ENCODE data around the gene TLR2. TPM values are rescaled to one million over a fixed set of nuclear protein-coding genes. Genes with fewer than 3 reads are reported as not detected.
A peak's percentile ranks its signal among the peaks of the same experiment; 100 is the strongest.

TLR2 gene
- total RNA-seq, 2 experiments from 2014 or later = 0.56 to 1.8 TPM

DNA sequence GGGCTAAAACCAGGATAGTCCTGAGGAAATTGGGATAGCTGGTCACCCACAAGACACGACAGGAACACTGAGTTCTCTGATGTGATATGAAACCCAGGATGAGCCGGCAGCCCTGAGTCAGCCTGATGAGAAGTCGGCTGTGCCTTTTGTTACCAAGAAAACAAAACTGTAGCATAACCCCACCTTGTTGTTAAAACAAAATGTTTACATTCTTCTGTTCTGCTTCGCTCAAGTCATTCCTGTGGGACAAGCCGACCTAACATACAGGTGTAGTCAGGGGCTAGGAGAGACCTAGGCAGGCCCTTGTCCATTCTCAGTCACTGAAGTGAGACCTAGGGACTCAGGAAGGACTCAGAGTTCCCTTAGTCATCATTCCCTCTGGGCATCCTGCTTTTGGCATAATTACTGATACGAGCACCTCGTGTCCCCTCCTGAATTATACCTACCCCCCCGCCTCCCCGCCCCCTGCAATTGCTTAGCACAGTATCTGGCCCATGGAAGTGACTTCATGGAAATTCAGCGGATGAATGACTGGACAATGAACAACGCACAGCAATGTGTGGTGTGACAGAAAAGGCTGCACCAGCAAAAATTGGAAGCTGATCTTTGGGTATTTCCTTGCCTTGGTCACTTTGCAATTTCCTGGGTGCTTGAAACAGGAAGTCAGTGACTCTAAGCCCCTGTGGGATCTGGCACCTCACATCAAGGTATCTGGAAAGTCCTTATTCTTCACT, 31.9 kb upstream of the TLR2 start:
- Mint-ChIP-seq H3K4me1 (ENCODE audit: low read depth) (peaks cover 26% of the 10 kb centered on the region), H3K27me3 (peaks cover 4% of the 10 kb centered on the region), H3K9me3 (no peaks in the 10 kb centered on the region), H3K27ac (peak overlapping the region; percentile 82), H3K36me3 (ENCODE audit: low read depth) (no peaks in the 10 kb centered on the region), H3K4me3 (no peak overlapping the region)
- POLR2A ChIA-PET = interaction anchor here (1.2 kb wide), 1 partner anchor 9 kb away, joined by 3 read pairs; no protein-coding TSS in a partner anchor
- TF ChIP-seq CTCF (IDR thresholded peaks at IDR 0.05) = no peak
- DNase-seq (no peak), ATAC-seq (no peak)
- intact Hi-C loops (cut with micrococcal nuclease) = loop anchor here (2.0 kb wide), 1 partner anchor 103 kb away; no protein-coding TSS in a partner anchor
- CTCF ChIA-PET = interaction anchor here (0.6 to 1.2 kb wide), 3 partner anchors 9 to 308 kb away, joined by 4 to 9 read pairs (median 7); partner anchors contain the start of gene MND1

DNA sequence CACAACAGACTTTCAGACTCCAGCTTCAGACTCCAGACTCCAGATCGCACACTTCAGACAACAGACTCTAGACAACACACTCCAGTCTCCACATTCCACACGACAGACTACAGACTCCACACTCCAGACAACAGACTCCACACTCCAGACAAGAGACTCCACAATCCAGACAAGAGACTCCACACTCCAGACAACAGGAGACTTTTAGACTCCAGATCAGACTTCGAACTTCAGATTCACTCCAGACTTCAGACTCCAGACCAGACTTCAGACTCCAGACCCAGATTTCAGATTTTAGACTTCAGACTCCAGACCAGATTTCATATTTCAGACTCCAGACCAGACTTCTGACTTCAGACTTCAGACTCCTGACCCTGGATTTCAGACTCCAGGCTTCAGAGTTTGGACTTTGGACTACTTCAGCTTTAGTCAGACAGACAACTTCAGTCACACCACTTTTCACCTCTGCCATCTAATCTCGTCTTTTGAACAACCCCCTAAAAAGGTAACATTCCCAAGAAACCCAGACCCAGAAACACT, 29.0 kb upstream of the TLR2 start:
- peaks cover 23% of the 10 kb centered on the region for H3K4me1 Mint-ChIP-seq (ENCODE audit: low read depth)
- ChIA-PET CTCF (interaction anchor here (1.0 to 1.3 kb wide), 4 partner anchors 10 to 95 kb away, joined by 3 to 4 read pairs (median 3); no protein-coding TSS in a partner anchor), POLR2A (no interaction called here)
- H3K9me3 Mint-ChIP-seq = no peaks in the 10 kb centered on the region
- no peak for TF ChIP-seq CTCF (IDR thresholded peaks at IDR 0.05)
- DNase-seq = no peak
- no peak overlapping the region for H3K27ac Mint-ChIP-seq
- H3K4me3 Mint-ChIP-seq = no peak overlapping the region
- no peaks in the 10 kb centered on the region for H3K36me3 Mint-ChIP-seq (ENCODE audit: low read depth)
- no peak for ATAC-seq
- intact Hi-C loops (cut with micrococcal nuclease) = no loop called here
- peaks cover 4% of the 10 kb centered on the region for H3K27me3 Mint-ChIP-seq

DNA sequence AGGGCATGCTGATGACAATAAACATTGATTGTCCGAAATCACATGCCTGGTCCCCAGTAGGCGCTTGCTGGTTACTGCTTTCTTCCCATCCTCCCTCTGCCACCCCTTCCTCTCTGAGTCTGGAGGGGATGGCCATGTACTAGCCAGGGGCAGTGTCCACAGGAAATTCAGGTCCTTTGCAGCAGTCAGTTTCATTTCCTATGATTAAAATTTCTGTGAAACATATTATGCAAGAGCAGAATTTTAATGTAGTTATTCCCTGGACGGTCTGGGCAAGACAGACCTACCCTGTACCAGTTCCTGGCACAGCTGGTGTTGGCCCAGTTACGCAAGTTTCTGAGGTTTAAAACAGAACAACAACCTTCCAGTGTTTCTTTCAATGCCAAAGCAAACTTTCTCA, 28.2 kb upstream of the TLR2 start:
- H3K36me3 Mint-ChIP-seq (ENCODE audit: low read depth) = no peaks in the 10 kb centered on the region
- no peak for ATAC-seq
- no peak for DNase-seq
- H3K27ac Mint-ChIP-seq = no peak overlapping the region
- intact Hi-C loops (cut with micrococcal nuclease) = no loop called here
- no peak overlapping the region for H3K4me3 Mint-ChIP-seq
- peaks cover 4% of the 10 kb centered on the region for H3K27me3 Mint-ChIP-seq
- TF ChIP-seq CTCF (IDR thresholded peaks at IDR 0.05) = no peak
- H3K4me1 Mint-ChIP-seq (ENCODE audit: low read depth) = peaks cover 17% of the 10 kb centered on the region
- POLR2A ChIA-PET = no interaction called here
- CTCF ChIA-PET = interaction anchor here (1.1 to 1.3 kb wide), 3 partner anchors 12 to 94 kb away, joined by 3 to 4 read pairs (median 3); no protein-coding TSS in a partner anchor
- no peaks in the 10 kb centered on the region for H3K9me3 Mint-ChIP-seq

DNA sequence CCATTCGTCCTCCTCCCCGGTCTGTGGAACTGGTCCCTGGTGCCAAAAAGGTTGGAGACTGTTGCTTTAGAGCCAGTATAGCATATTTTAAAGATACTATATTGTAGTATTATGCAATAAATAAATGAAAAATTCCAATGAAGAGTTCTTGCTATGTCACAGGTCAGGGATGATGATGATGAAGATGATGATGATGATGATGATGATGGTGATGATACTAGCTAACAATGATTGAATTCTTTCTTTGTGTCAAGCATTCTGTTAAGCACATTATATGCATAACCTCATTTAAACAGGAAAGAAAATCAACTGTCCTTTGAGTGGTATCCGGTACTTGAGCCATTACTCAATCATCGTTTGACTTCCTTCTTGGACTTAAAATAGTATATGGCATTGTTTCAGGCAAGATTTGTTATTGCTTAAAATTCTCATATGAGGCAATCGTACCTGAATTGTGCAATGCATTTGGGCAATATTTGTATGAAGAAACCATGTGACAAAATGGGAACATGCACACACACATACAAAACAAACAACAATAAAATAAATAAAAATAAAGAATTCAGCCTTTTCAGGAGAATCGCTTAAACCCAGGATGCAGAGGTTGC, 22.8 kb upstream of the TLR2 start:
- intact Hi-C loops (cut with micrococcal nuclease) = no loop called here
- CTCF ChIA-PET = interaction anchor here (1.7 kb wide), 1 partner anchor 18 kb away, joined by 4 read pairs; no protein-coding TSS in a partner anchor
- H3K9me3 Mint-ChIP-seq = no peaks in the 10 kb centered on the region
- no peak overlapping the region for H3K27ac Mint-ChIP-seq
- H3K4me3 Mint-ChIP-seq = no peak overlapping the region
- DNase-seq = no peak
- POLR2A ChIA-PET = interaction anchor here (1.2 kb wide), 1 partner anchor 30 kb away, joined by 3 read pairs; no protein-coding TSS in a partner anchor
- TF ChIP-seq CTCF (IDR thresholded peaks at IDR 0.05) = no peak
- no peaks in the 10 kb centered on the region for H3K4me1 Mint-ChIP-seq (ENCODE audit: low read depth)
- no peaks in the 10 kb centered on the region for H3K27me3 Mint-ChIP-seq
- H3K36me3 Mint-ChIP-seq (ENCODE audit: low read depth) = no peaks in the 10 kb centered on the region
- no peak for ATAC-seq

- H3K9me3 Mint-ChIP-seq = no peaks in the 10 kb centered on the region
- ATAC-seq (no peak), DNase-seq (no peak)
- intact Hi-C loops (cut with micrococcal nuclease) = no loop called here
- no peak for TF ChIP-seq CTCF (IDR thresholded peaks at IDR 0.05)
- no peak overlapping the region for H3K27ac Mint-ChIP-seq
- no peak overlapping the region for H3K4me3 Mint-ChIP-seq
- ChIA-PET POLR2A (no interaction called here), CTCF (no interaction called here)
- H3K36me3 Mint-ChIP-seq (ENCODE audit: low read depth) = no peaks in the 10 kb centered on the region
- no peaks in the 10 kb centered on the region for H3K4me1 Mint-ChIP-seq (ENCODE audit: low read depth)
- no peaks in the 10 kb centered on the region for H3K27me3 Mint-ChIP-seq
These were observed 22.2 kb upstream of the TLR2 start for GRCh38 chr4:153661908-153662307.

Data from activated CD8-positive, alpha-beta T cell treated with anti-CD3 and anti-CD28 coated beads for 36 hours (primary cell).